Rectal smooth muscle tissue (tissue), 1 donor: ENCODE measurements around the gene PIK3IP1.

Source experiments
- H3K27ac ChIP-seq: one replicate; pipeline ENCODE4 v1.7.0; 2013; ENCODE audit warnings: low read depth, low read length, inconsistent platforms
- H3K27me3 ChIP-seq: one replicate; pipeline ENCODE4 v1.7.0; 2013; ENCODE audit warnings: low read length; ENCODE audit not compliant: control insufficient read depth, insufficient read depth
- H3K36me3 ChIP-seq: one replicate; pipeline ENCODE4 v1.7.0; 2013; ENCODE audit warnings: low read length; ENCODE audit not compliant: control insufficient read depth, insufficient read depth
- H3K4me1 ChIP-seq: one replicate; pipeline ENCODE4 v1.7.0; 2013; ENCODE audit warnings: low read length; ENCODE audit not compliant: control insufficient read depth, insufficient read depth
- H3K4me3 ChIP-seq: one replicate; pipeline ENCODE4 v1.7.0; 2013; ENCODE audit warnings: low read length
- H3K9ac ChIP-seq: one replicate; pipeline ENCODE4 v1.7.0; 2013; ENCODE audit warnings: low read length

Gene PIK3IP1

GRCh38 chr22:31292236-31292989 lies at the start of gene PIK3IP1:
Gene PIK3IP1, minus strand, starts transcription at chr22:31292488. Its CDS starts 144 bp downstream, at chr22:31292344.
- peaks cover 10% of the 10 kb centered on the region for H3K36me3 ChIP-seq
- peak within 1 kb of the TSS; percentile 81 for H3K4me3 ChIP-seq
- peaks cover 36% of the 10 kb centered on the region for H3K4me1 ChIP-seq
- peak within 1 kb of the TSS; percentile 83 for H3K27ac ChIP-seq
- H3K9ac ChIP-seq: peak within 1 kb of the TSS; percentile 89
- H3K27me3 ChIP-seq: no peaks in the 10 kb centered on the region

- no peak overlapping the region for H3K9ac ChIP-seq
- H3K4me3 ChIP-seq: no peak overlapping the region
- H3K27ac ChIP-seq: no peak overlapping the region
- no peaks in the 10 kb centered on the region for H3K27me3 ChIP-seq
- H3K36me3 ChIP-seq: peaks cover 13% of the 10 kb centered on the region
- peaks cover 18% of the 10 kb centered on the region for H3K4me1 ChIP-seq
These were observed 49.2 kb upstream of the PIK3IP1 start for GRCh38 chr22:31341386-31342088.

GRCh38 chr22:31340765-31341247 lies 48.5 kb upstream of the PIK3IP1 start:
- Histone ChIP-seq H3K36me3 (peaks cover 13% of the 10 kb centered on the region), H3K9ac (no peak overlapping the region), H3K4me3 (no peak overlapping the region), H3K4me1 (peaks cover 18% of the 10 kb centered on the region), H3K27me3 (no peaks in the 10 kb centered on the region), H3K27ac (no peak overlapping the region)

- no peak overlapping the region for H3K9ac ChIP-seq
These were observed 48.1 kb upstream of the PIK3IP1 start for GRCh38 chr22:31340360-31340759.

GRCh38 chr22:31339148-31339832 lies 47.0 kb upstream of the PIK3IP1 start:
- peaks cover 10% of the 10 kb centered on the region for H3K4me1 ChIP-seq
- H3K9ac ChIP-seq: no peak overlapping the region
- H3K27ac ChIP-seq: no peak overlapping the region
- no peaks in the 10 kb centered on the region for H3K27me3 ChIP-seq
- H3K36me3 ChIP-seq: peaks cover 23% of the 10 kb centered on the region
- no peak overlapping the region for H3K4me3 ChIP-seq

More at GRCh38 chr22:31340360-31340759, 48.1 kb upstream of the PIK3IP1 start:
- H3K27me3 ChIP-seq: no peaks in the 10 kb centered on the region
- H3K36me3 ChIP-seq: peaks cover 16% of the 10 kb centered on the region
- H3K4me1 ChIP-seq: peaks cover 18% of the 10 kb centered on the region
- no peak overlapping the region for H3K4me3 ChIP-seq
- no peak overlapping the region for H3K27ac ChIP-seq

- peaks cover 34% of the 10 kb centered on the region for H3K36me3 ChIP-seq
These were observed 44.9 kb upstream of the PIK3IP1 start for GRCh38 chr22:31337178-31337577.

GRCh38 chr22:31334329-31334728 lies 42.0 kb upstream of the PIK3IP1 start:
- H3K27ac ChIP-seq: no peak overlapping the region

More at GRCh38 chr22:31337178-31337577, 44.9 kb upstream of the PIK3IP1 start:
- Histone ChIP-seq H3K4me1 (no peaks in the 10 kb centered on the region), H3K9ac (no peak overlapping the region), H3K27ac (no peak overlapping the region), H3K27me3 (no peaks in the 10 kb centered on the region), H3K4me3 (no peak overlapping the region)

GRCh38 chr22:31333641-31334040 lies 41.4 kb upstream of the PIK3IP1 start:
- peaks cover 37% of the 10 kb centered on the region for H3K36me3 ChIP-seq
- H3K27ac ChIP-seq: no peak overlapping the region
- H3K4me1 ChIP-seq: no peaks in the 10 kb centered on the region
- no peaks in the 10 kb centered on the region for H3K27me3 ChIP-seq
- H3K9ac ChIP-seq: no peak overlapping the region
- no peak overlapping the region for H3K4me3 ChIP-seq

More at GRCh38 chr22:31334329-31334728, 42.0 kb upstream of the PIK3IP1 start:
- Histone ChIP-seq H3K9ac (no peak overlapping the region), H3K36me3 (peaks cover 37% of the 10 kb centered on the region), H3K27me3 (no peaks in the 10 kb centered on the region), H3K4me1 (no peaks in the 10 kb centered on the region), H3K4me3 (no peak overlapping the region)

- H3K4me3 ChIP-seq: no peak overlapping the region
- no peaks in the 10 kb centered on the region for H3K4me1 ChIP-seq
- H3K9ac ChIP-seq: no peak overlapping the region
- H3K36me3 ChIP-seq: peaks cover 35% of the 10 kb centered on the region
- no peaks in the 10 kb centered on the region for H3K27me3 ChIP-seq
- H3K27ac ChIP-seq: no peak overlapping the region
These were observed 40.6 kb upstream of the PIK3IP1 start for GRCh38 chr22:31332886-31333285.

GRCh38 chr22:31332010-31332409 lies 39.7 kb upstream of the PIK3IP1 start:
- H3K4me1 ChIP-seq: no peaks in the 10 kb centered on the region
- no peak overlapping the region for H3K4me3 ChIP-seq
- H3K9ac ChIP-seq: no peak overlapping the region
- H3K27ac ChIP-seq: no peak overlapping the region
- peaks cover 37% of the 10 kb centered on the region for H3K36me3 ChIP-seq
- H3K27me3 ChIP-seq: no peaks in the 10 kb centered on the region

GRCh38 chr22:31329453-31330215 lies 37.3 kb upstream of the PIK3IP1 start:
- H3K4me1 ChIP-seq: no peaks in the 10 kb centered on the region
- H3K36me3 ChIP-seq: peaks cover 27% of the 10 kb centered on the region
- no peak overlapping the region for H3K27ac ChIP-seq

More at GRCh38 chr22:31329453-31330215, 37.3 kb upstream of the PIK3IP1 start:
- H3K27me3 ChIP-seq: no peaks in the 10 kb centered on the region
- H3K9ac ChIP-seq: no peak overlapping the region
- no peak overlapping the region for H3K4me3 ChIP-seq
